ENCODE measurements around the gene GP2.

GP2 gene

DNA sequence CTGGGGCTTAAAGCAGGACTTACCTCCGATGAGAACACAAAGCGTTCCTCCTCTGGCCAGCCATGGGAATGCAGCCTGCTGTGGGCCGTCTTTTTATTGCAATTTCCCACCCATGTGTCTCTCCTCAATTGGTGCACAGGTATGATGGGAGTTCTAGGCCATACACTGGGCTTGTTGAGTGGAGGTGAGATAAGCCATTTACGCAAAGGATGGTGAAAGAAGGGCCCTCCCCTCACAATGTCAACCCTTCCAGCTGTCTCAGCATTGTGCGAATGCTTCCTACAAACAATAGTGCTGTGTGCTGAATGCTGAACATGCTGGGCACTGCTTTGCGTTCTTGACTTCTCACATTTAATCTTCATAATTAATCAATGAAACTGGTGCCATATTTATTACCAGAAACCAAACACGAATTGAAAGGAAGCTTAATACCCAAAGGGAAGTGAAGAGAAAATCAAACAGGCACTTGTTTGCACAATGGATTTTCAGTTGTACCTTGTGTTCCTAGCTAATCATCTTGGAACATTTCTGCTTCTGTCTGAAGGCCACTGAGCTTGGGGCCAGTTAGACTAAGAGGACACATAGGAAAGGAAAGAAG lies at the start of gene GP2:
Gene GP2, minus strand, starts transcription at position 70 of the 598 bp plus-strand sequence. CDS start 1,082 bp downstream, outside the sequence.
- no peak for DNase-seq

DNA sequence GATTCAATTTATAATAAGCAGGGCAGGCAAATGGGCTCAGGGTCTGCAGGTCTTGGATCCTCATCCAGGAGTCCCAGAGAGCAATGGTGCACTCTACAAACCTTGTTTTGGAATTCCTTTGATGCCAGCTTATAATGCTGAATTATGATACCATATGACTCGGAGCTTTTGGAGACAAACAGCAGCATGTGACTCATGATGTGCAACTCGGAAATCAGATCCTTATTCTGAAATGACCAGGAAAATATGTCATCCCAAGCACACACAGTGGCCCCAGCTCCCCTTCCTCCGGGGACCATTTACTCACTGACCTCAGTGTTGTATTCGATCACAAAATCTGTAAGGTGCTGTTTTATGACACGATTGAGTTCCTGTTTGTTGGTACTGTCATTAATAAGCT lies 45.4 kb upstream of the GP2 start:
- DNase-seq: no peak

DNA sequence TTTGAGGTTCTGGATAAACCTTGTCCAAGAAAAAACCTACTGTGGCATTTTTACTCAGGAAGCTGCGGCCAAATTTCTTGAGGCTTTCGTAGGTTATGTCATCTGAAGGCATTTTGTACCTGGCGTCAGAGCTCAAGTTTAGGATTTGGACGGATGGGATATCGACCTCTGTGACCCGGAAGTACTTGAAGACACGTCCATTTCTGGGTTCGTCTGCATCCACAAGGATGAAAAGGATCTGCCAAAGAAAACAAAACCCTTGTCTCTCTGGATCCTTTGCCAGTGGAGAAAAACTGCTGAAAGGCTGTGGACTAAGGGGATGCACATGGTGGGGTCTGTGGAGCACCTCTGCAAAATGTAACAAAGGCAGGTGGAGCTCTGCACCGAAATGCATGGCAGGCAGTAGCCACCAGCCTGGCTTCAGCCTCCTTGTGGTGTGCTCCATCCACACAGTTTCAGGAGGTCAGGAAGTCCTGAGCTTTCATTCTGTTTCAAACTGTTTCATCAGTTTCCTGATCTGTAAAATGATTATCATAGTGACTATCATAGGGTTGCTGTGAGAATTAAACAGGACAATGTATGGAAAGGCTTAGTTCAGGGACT lies 42.2 kb upstream of the GP2 start:
- DNase-seq: no peak

DNA sequence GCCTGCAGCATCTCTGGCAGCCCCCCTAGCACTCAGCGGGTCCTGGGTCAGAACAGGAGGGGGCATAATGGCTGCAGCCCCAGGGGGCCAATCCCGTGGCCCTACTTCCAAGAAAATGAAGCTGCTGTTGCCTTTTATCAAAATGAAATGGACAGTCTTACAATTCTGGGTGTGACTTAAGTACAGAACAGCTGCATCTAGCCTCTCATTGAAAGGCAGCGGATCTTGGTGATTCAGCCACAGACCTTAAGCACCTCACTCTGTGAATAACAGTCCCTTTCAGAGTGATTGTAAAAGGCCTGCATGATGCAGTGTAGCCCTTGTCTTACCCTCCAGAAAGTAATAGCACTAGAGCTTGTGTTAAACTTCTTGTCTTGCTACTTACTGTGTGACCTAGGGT lies 36.7 kb upstream of the GP2 start:
- no peak for DNase-seq

DNA sequence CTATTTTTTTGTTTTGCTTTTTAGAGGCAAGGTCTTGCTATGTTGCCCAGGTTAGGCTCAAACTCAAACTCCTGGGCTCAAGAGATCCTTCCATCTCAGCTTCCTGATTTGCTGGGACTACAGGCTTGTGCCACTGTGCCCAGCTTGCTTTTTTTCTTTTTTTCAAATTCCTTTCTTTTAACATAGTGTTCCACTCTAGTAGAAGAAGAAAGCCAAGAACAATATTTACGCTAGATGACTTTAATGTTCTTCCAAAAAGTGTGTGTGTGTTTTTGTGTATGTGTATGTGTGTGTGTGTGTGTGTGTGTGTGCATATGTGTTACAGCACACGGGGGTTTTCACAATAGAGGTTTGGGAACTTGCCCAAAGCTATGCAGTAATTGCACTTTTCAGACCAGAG lies 35.9 kb upstream of the GP2 start:
- no peak for DNase-seq

DNA sequence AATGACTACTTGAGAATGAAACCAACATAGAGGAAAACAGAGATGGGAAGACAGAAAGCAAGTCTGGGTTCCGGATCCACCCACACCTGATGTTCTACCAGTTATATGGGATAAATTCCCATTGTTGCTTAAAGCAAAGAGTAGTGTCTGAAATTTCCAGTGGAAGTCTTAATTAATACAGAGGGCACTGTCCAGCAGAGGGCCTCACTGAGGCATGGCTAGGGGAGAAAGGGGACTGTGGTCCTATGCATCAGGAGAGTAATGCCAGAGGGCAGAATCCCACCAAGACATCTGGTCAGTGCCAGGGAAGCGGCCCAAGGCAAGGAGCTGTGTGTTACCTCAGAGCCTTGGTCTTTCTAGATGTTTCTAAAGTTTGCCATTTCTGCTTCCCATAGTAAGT lies 32.7 kb upstream of the GP2 start:
- DNase-seq: no peak

DNA sequence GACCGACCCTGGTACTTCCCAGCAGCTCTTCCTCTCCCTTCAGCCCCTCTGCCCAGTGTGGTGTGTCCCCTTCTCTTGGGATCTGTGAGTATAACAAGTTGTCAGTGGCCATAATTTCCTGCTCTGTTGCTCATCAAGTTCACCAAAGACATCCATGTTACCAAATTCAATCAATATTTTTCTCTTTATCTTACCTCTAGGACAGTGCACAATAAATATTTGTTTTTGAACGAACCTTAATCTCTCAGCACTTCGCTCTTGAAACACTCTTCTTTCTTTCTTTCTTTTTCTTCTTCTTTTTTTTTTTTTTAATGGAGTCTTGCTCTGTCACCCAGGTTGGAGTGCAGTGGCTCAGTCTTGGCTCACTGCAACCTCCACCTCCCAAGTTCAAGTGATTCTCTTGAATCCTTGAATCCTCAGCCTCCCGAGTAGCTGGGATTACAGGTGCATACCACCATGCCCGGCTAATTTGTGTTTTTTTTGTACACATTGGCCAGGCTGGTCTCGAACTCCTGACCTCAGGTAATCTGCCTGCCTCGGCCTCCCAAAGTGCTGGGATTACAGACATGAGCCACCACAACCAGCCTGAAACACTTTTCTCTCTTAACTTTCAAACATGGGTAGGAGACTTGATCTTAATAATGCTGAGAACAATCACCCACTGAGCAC lies 27.9 kb upstream of the GP2 start:
- no peak for DNase-seq

DNA sequence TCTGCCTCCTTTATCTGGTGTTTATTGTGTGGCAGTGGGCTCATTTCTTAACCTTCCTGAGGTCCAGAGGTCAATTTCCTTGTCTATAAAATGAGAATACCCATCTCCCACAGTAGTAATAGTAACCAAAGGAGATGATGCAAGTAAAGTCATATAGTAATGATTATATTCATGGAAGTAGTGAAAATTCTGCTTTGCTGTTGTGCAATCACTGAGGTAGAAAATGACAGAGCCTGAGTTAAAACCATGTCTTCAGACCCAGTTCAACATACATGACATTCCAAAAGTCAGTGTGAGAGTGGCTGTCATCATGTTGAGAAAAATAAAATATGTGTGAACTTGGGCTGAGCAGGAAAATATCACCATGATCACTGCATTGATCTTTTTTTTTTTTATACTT lies 26.1 kb upstream of the GP2 start:
- no peak for DNase-seq

DNA sequence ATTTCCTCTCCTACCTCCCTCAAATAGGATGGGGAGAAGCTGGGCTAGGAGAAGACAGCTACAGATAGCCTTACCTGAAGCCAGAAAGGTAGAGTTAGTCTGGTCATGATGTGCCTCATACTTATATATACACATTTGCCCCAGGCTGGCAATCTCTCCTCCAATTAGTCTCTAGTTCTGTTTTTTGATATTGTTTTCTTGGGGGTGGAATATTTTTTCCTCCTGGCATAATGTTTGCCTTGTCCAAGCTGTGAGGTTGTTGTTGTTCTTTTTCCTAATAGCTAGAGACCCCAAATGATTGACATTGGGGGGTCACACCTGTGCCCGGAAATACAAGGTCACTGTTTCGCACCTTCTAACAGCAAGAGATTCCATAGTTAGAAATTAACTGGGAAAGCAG lies 25.3 kb upstream of the GP2 start, which contains the start of gene UMOD:
Gene UMOD, minus strand, starts transcription at position 101 of the 400 bp plus-strand sequence. CDS start 1,978 bp downstream, outside the sequence.
- no peak for DNase-seq

DNA sequence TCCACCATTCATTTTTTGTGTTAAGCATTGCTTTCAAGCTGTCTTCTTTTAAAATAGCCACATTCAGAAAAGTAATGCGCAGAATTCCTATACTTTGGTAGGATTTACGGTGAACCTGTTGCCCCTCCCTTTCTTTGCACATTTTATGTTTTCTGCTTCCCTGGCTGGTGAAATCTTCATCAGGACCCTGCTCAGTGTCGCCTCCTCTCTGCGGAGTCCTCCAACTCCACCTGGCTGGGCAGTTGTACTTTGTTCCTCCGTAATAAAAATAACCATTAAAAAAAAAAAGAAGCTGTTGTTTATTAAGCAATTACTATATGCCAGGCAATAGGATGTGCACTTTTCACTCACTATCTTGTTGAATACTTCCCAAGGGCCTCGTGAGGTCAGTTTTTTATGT lies 22.3 kb upstream of the GP2 start:
- no peak for DNase-seq

DNA sequence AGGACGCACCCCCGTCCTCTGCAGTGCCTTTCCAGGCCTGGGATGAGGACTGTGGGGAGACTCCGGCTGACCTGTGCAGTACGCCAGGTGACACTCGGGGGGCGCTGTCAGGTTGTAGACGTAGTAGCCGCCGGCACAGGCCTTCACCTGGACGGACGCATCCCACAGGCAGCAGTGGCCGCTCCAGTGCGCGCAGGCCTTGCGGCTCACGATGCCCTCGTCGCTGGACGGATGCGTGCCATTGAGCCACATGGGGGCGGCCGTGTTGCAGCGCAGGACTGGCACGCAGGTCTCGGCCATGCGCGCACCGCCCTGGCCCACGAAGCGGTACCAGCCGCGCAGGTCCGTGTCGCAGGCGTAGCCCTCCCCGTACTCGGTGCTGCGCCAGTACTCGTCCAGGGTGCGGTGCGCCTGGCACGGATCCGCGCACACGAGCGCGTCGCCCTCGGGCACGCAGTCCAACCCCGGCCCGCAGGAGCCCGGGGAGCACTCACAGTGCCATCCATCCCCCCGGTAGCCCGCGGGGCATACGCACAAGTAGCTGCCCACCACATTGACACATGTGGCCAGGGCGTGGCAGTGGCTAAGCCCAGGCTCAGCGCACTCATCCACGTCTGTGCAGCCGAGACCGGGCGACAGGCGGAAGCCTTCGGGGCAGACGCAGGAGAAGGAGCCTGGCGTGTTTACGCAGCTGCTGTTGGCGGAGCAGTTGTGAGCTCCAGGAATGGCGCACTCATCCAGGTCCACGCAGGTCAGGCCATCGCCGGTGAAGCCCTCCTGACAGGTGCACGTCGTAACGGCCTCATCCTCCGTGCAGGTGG lies 21.3 kb upstream of the GP2 start:
- no peak for DNase-seq

DNA sequence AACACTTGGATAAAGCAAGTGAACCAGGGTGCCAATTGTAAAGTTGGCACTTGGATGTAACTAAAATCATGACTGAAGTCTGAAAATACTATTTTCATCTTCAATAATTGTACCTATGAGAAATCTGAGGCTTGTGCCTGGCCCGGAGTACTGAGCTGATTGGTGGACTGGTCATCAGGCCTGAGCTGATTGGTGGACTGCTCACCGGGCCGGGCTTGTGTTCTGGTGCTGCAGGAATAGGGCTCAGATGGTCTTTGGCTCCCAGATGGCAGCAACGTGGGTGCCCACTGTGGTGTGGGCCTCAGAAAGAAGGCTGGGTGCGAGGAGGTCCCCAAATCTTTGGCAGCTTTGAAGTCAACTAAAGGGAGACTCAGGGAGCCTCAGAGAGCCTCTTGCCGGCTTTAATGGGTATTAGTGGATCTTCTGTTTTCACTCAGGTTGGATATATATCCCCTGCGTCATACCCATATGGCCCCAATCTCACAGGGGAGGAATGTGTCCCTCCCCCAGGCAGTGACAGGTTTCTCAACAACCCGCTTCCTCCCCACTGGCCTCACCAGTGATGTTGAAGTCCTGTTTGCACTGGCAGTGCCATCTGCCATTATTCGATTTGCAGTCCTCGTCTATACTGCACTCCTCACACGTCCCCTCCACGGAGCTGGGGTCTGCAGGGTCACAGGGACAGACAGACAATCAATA lies 20.5 kb upstream of the GP2 start:
- DNase-seq: no peak

DNA sequence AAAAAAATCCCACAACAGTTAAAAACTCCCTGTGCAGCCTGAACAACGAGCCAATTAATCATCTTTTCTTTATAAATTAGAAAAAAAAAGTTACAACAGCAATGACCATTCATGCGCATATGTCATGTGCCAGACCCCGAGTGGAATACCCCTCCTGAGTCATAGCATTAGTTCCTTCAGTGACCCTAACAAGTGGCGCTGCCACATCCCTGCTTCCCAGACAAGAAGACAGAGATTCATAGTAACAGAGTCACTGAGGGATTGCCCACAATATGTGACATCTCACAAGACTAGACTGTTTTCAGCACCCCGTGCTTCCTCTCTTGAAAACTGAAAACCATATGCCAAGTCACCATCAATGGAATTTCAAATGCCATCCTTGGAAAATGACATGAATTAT lies 17.3 kb upstream of the GP2 start:
- no peak for DNase-seq

DNA sequence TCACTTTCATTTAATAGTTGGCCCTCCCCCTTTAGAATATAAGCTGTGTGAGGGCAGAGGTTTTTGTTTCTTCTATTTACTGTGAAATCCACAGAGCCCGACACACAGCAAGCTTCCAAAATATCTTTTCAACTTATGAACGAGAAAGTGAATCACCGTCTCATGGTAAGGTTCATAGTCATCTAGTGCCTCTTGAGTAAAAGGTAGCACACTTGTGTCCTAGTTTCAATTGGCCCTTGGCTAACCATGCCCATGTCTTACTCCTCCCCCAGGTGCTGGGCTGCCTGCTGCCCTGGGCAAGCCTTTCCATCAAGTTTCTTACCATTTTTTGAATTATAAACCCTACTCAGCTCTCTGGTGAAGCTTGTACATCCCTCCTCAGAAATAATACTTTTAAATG lies 12.4 kb upstream of the GP2 start:
- no peak for DNase-seq

DNA sequence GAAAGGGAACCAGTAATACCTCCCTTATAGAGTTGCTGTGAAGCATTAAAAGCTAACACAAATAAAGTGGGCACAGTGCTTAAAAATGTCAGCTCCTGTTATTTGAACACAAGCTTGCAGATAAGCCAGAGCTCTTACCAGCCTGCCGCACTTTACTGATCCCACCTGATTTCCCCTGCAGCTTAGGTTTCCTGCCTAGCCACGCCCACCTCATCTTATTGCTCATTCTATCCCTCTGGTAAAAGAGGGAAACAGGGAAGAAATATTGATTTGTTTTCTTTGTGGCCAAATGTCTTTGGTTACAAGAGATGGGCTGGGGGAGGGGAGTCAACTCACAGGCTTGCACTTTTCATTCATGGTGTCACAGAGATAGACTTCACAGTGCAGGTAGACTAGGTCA lies 9.6 kb upstream of the GP2 start:
- no peak for DNase-seq

DNA sequence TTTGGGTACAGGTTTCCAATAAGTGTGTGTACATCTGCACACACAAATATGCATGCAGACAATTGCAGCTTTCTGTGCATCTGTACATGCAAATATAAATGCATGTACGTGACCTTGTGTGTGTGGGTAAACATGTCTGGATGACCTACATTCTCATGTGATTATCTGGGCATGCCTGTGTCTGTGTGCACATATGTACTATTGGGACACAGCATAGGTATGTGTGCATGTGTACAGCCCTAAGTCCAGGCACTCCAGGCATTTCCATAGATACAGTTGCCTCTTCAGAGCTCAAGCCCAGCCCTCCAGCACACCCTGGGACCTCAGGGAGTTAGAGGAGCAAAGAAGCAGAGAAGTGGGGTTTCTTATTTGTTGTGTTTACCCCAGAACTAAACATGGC lies 7.1 kb upstream of the GP2 start:
- no peak for DNase-seq

DNA sequence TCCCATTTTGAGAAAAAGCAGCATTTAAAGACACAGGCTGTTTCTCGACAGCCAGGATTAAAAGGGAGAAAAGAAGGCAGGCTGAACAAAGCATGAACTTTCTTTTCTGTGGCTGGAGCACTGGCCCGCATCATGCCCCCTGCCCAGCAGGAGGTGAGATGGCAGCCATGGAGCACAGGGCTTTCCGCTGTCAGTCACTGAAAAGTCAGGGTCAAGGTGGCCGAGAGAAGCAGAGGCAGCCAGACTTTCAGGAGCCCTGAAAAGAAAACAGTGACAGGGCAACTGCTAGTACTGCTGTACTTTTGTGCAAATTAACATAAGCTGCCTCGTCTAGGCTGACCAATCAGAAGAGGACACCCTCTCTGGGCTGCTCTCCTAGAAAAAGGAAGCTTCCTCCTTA lies 5.8 kb upstream of the GP2 start:
- DNase-seq: no peak

DNA sequence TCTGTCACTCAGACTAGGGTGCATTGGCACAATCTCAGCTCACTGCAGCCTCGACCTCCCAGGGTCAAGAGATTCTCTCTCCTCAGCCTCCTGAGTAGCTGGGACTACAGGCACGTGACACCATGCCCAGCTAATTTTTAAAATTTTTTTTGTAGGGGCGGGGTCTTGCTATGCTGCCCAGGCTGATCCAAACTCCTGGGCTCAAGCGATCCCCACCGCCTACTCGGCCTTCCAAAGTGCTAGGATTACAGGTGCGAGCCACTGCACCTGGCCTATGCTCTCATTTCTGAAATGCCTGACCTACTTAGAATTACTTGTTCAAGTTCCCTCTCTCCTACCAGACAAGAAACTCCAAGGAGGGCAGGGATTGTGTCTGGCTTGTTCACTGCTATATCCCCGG lies 5.1 kb upstream of the GP2 start:
- no peak for DNase-seq

DNA sequence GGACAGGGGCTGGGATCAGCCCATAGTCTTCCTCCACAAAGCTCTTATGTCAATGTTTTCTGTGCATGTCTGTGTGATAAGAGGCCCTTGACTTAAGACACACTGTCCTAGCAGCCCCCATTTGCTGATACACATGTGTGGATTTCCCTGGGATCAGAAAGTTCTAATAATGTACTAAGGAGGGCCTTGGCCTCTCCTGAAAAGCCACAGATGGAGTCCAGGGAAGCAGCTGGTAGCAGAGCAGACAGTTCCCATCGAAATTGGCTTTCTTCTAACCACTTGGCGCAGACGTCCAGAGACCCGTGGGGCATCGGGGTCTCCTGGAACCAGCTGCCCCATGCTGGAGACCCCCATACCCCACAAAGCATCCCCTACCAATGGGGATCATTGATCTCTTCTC lies 4.3 kb upstream of the GP2 start:
- no peak for DNase-seq

DNA sequence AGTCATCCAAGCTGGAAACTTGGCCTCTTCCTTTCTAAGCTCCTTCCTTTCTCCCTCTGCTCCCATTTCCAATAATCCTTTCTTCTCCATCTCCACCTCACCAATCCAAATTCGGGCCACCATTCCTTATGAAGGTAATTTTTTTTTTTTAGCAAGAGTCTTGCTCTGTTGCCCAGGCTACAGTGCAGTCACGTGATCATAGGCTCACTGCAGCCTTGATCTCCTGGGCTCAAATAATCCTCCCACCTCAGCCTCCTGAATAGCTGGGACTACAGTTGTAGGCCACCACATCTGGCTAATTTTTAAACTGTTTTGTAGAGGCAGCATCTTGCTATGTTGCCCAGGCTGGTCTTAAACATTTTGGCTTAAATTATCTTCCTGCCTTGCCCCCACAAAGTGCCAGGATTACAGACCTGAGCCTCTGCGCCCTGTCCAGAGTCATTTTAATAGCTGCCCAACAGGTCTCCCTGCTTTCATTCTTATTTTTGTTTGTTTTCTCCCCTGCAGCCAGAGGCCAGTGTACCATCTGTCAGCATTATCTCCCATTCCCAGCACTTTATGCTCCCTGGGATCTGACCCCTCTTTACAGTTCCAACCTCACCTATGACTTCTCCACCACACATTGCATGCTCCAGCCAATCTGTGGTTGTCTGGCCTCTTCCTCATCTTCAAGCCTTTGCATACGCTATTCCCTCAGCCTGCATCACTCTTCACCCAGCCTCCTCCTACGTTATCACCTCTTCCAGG lies 2.3 kb upstream of the GP2 start:
- no peak for DNase-seq

DNA sequence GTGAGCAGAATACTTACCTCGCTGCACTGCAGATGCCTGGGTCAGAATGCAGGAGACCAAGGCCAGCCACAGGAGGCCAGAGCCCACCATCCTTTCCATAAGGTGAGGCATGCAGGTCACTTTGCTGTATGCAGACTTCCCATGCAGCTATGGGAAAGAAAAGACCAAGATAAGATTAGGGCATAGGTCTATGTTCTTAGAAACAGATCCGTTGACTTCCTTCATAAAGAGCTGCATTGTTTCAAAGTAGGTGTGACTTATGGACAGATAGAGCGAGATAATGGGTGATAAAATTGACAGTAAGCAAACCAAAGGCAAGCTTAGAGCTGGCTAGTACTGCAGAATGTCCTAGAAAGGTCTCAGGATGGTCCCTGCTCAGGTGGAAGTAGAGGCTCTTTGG lies 992 bp downstream of the GP2 start:
- DNase-seq: no peak

DNA sequence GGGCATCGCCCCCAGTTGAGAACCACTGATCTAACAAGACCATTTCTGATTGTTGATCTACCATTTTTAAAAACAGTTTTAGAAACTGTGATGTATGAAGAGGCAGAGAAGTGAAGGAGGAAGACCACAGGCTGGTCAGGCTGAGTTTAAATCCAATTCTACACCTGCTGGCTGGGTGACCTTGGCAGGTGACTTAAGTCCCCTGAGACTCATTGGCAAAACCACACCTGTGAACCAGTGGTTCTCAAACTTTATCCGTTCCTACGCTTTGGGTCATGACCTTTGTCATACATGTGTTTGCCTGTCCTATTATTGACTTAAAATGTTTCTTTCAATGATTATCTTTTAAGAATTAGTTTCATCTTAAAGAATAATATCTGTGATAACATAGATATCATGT lies 2.3 kb downstream of the GP2 start:
- DNase-seq: no peak

All from NCI-H2171 (cell line).